HG03558 (cell line): ENCODE data around the gene IQGAP1.
"Not testable (repeated sequence)": the region's sequence is repeated elsewhere in the genome, so short reads cannot be mapped to it uniquely, and the experiment has no call there.

Experiments
- ATAC-seq: cut with Tn5 transposase; IDR thresholded peaks from one replicate; pipeline ENCODE4 v1.9.1; 2021; ENCODE audit warnings: moderate number of reproducible peaks; ENCODE audit not compliant: unreplicated experiment; ENCODE audit errors: extremely low read depth

IQGAP1 gene

GRCh38 chr15:90519688-90520087 lies 131.6 kb downstream of the IQGAP1 start:
- ATAC-seq = no peak

GRCh38 chr15:90520365-90520764 lies 132.3 kb downstream of the IQGAP1 start:
- no peak for ATAC-seq

- ATAC-seq = no peak
These were observed 135.3 kb downstream of the IQGAP1 start for GRCh38 chr15:90523373-90523772.

DNA sequence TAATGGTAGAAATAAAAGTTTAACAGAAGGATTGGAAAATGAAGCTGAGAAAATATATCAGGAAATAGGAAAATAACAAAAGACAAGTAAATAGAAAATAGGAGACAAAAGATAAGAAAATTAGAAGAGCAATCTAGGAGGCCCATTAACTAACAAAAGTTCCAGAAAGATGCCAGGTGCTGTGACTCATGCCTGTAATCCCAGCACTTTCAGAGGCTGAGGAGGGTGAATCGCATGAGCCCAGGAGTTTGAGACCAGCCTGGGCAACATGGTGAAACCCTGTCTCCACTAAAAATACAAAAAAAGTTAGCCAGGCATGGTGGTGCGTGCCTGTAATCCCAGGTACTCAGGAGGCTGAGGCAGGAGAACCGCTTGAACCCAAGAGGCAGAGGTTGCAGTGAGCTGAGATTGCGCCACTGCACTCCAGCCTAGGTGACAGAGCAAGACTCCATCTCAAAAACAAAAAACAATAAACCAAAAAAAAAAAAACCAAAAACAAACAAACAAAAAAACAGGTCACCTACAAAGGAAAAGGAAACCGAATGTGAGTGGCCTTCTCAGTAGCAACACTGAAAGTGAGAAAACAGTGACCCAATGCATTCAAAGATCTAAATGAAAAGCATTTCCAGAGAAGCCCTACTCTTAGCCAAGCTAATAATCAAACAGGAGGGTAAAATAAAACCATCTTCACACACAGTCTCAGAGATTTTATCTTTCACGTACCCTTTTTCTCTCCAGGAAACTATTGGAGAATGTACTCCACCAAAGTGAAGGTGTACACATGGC lies 136.2 kb downstream of the IQGAP1 start:
- not testable (repeated sequence) for ATAC-seq

- no peak for ATAC-seq
These were observed 140.9 kb downstream of the IQGAP1 start for GRCh38 chr15:90529011-90529370.

DNA sequence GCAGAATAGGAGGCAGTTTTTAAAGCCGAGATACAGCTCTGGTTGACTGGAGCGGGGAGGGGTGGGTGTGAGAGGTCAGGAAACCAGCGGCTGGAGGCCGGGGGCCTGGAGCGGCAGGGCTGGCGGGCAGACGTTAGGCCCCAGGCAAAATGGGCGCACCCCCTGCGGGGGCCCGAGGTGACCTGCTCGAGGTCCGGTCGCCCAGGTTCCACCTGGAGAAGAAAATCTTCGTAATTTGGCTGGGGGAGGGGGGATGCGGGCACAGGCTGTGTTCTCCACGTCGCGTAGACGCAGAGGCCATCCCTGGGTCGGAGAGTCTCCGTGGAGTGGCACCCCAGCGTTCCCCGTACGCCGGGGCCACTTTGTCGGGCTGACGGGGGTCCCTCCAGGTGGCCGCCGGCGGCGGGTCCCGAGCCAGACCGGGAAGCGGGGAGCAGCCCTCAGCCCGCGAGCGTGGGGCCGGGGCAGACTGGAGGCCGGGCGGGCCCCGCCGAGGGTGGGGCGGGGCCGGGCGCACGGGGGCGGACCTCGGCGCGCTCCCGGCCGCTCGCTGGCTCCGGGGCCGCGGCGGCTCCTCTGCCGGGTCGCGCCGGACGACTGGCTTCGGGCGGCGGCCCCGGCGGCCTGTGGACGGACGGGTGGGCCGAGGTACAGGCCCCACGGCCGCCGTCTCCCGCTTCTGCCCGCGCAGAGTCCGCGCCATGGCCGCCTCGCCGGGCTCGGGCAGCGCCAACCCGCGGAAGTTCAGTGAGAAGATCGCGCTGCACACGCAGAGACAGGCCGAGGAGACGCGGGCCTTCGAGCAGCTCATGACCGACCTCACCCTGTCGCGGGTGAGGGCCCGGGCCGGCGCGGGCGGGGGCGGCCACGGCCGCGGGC lies 141.6 kb downstream of the IQGAP1 start, which contains the start of gene CRTC3:
Gene CRTC3 (plus strand): TSS at position 553 of the 879 bp plus-strand sequence. CDS start 149 bp downstream, at position 702.
- peak; percentile 44 for ATAC-seq

DNA sequence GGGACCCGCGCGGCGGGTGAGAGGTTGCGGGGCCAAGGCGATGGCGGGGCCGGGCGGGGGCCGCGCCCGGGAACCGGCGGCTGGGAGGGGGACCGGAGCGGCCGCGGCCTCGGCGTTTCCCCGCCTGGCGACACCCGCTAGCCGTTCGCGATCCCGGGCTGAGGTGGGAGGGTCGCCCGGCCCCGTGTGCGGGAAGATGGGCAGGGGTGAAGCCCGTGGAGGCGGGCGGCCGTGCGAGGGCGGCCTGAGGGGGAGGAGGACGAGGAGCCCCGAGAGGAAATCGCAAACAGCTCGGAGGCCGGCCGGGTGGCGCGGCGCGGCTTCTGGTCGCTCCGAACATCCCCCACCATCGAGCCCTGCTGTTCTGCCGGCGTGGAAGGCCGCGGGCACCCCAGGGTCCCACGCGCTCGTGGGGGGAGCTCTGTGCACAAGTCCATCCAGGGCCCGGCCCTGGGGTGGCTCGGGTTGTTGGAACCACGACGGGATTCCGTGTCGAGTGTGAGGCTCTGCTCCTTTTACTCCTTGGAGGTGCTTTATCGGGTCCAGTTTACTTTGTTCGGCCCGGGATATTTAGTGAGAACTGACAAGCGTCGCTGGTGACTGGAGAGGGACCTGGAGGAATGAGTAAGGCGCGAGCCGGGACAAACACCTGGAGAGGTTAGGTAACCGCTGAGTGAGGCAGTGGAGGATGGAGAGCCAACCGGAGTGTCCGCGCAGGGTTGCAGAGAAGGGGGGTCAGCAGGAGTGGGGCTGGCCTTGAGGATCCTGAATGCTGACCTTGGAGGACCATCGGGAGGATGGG lies 142.4 kb downstream of the IQGAP1 start:
- ATAC-seq = peak; percentile 18

DNA sequence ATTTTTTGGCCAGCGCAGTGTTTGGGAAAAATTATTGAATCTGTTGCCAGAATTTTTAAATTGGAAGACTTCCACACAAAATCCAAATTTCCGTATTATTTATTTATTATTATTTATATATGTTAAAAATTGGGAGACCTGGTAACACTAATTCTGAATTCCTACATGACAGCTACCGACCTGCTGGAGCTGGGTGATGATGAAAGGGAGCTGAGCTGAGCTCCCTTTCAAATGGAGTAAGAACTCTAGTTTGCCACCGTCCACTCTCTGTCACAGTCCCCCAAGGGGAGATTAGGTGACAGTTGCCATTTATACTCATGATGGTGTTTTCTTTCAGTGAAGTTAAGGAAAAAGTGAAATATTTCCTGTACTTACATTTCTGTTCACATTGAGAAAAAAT lies 143.1 kb downstream of the IQGAP1 start:
- no peak for ATAC-seq

DNA sequence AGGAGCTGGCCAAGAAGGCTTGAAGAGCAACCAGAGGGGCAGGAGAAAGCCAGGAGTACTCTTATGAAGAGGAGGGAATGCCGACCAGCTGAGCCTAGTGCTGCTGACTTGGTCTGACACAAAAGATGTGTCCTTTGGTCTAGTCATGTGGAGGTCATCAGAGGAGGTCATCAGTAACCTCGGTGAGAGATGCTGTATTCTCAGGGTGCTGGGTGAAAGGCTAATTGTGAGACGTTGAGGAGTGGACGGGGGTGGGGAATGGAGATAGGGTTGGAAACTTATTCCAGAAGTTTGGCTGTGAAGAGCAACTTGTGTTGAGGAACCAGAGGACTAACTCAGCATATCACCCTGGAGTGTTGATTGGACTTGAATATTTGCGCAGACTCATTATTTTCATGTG lies 147.2 kb downstream of the IQGAP1 start:
- no peak for ATAC-seq

DNA sequence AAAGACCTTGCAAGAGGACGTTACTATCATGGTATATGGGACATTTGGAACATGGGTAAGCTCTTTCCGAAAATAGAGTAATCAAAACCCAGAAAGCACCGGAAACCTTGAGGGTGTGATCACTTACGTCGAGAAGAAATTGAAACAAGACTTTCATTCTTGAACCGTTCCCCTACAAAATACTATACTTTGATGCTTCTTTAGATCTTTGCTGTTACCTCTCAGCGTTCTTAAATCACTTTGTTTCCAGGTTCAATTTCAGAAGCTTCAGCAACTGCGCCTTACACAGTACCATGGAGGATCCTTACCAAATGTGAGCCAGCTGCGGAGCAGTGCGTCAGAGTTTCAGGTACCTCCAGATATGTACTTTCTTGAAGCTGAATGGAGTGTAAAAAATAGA lies 151.7 kb downstream of the IQGAP1 start:
- ATAC-seq = no peak

DNA sequence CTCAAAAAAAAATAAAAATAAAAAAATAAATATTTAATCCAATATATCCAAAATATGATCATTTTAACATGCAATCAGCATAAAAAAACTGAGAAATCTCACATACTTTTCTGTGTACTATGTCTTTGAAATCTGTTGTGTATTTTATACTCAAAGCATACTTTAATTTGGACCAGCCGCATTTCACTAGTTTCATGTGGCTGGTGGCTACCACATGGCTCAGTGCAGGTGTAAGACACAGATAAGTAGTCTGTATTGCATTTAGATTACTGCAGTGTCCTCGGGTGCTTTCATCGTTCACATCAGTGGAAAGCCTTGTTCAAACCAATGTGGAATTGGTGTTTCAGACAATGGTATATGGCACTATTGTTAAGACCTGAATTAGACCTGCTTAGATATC lies 152.7 kb downstream of the IQGAP1 start:
- no peak for ATAC-seq

GRCh38 chr15:90545095-90545494 lies 157.1 kb downstream of the IQGAP1 start:
- no peak for ATAC-seq

GRCh38 chr15:90547540-90547939 lies 159.5 kb downstream of the IQGAP1 start:
- ATAC-seq = no peak

- ATAC-seq = no peak
These were observed 162.9 kb downstream of the IQGAP1 start for GRCh38 chr15:90550919-90551318.
